IMR-90 (cell line): ENCODE data around the gene CNGA1.

Experiments
- RCOR1 ChIP-seq: IDR thresholded peaks from 2 replicates; pipeline ENCODE4 v1.6.1; 2012; ENCODE audit warnings: mild to moderate bottlenecking, low read length, improper control_type of control experiment; ENCODE audit not compliant: insufficient replicate concordance
- TF ChIP-seq, protein P1 (sequence below): fragments of 150-350 bp; IDR thresholded peaks from 2 replicates; pipeline ENCODE4 v1.6.1; 2017; ENCODE audit warnings: mild to moderate bottlenecking, antibody characterized with exemption, low read length, low read depth
- TF ChIP-seq, protein P2 (sequence below): conservative IDR thresholded peaks from 2 replicates; pipeline ENCODE4 v1.5.1; 2012; ENCODE audit warnings: mild to moderate bottlenecking, low read depth, low read length, improper control_type of control experiment

DNA sequence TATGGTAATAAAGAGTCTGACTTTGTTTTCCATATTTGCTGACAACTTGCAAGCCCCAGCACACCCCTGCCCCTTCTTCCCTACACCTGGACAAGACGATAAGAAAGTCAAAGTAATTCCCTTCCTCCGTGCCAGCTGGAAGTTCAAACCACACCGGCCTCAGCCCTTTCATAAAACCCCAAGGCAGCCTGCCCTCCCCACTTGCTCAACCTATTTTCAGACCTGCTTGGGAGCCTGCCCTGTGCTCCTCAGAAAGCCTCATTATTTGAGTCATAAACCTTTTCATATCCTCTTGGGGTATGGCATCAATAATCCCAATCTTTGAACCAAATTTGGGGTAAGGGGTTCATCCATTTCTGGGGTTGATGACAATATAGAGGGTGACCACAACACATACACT lies 29.6 kb upstream of the CNGA1 start:
- TF ChIP-seq, protein P1, sequence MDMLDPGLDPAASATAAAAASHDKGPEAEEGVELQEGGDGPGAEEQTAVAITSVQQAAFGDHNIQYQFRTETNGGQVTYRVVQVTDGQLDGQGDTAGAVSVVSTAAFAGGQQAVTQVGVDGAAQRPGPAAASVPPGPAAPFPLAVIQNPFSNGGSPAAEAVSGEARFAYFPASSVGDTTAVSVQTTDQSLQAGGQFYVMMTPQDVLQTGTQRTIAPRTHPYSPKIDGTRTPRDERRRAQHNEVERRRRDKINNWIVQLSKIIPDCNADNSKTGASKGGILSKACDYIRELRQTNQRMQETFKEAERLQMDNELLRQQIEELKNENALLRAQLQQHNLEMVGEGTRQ, result no peak
- TF ChIP-seq, protein P2, sequence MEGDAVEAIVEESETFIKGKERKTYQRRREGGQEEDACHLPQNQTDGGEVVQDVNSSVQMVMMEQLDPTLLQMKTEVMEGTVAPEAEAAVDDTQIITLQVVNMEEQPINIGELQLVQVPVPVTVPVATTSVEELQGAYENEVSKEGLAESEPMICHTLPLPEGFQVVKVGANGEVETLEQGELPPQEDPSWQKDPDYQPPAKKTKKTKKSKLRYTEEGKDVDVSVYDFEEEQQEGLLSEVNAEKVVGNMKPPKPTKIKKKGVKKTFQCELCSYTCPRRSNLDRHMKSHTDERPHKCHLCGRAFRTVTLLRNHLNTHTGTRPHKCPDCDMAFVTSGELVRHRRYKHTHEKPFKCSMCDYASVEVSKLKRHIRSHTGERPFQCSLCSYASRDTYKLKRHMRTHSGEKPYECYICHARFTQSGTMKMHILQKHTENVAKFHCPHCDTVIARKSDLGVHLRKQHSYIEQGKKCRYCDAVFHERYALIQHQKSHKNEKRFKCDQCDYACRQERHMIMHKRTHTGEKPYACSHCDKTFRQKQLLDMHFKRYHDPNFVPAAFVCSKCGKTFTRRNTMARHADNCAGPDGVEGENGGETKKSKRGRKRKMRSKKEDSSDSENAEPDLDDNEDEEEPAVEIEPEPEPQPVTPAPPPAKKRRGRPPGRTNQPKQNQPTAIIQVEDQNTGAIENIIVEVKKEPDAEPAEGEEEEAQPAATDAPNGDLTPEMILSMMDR, result no peak
- TF ChIP-seq RCOR1, result no peak
